HL-60/S4 treated with phorbol 12-myristate 13-acetate at 8.2 ng/mL for 4 days and 3 days (cell line): Measurements from ENCODE around the gene GMCL2.
"Not testable (repeated sequence)": the region's sequence is repeated elsewhere in the genome, so short reads cannot be mapped to it uniquely, and the experiment has no call there.

ENCODE experiments used
- in situ Hi-C: fragments of 300-500 bp; cut with MboI; formaldehyde crosslinking; loops from 2 replicates; pipeline ENCODE4 v1.15.0; 2022; ENCODE audit warnings: low sequenced_read_pairs

The GMCL2 gene, protein sequence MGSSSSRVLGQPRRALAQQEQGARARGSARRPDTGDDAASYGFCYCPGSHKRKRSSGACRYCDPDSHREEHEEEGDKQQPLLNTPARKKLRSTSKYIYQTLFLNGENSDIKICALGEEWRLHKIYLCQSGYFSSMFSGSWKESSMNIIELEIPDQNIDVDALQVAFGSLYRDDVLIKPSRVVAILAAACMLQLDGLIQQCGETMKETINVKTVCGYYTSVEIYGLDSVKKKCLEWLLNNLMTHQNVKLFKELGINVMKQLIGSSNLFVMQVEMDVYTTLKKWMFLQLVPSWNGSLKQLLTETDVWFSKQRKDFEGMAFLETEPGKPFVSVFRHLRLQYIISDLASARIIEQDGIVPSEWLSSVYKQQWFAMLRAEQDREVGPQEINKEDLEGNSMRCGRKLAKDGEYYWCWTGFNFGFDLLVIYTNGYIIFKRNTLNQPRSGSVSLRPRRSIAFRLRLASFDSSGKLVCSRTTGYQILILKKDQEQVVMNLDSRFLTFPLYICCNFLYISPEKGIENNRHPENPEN

DNA sequence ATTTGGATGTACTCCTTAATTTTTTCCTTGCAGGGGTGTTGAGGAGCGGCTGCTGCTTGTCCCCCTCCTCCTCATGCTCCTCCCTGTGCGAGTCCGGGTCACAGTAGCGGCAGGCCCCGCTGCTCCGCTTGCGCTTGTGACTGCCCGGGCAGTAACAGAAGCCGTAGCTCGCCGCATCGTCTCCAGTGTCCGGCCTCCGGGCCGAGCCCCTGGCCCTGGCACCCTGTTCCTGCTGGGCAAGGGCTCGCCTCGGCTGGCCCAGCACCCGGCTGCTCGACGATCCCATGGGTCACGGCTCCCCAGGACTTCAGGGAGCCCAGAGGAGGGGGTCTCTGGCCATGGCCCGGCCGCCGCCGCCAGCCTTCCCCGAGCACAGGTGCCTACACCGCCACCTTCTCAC lies at the start of gene GMCL2:
Gene GMCL2 (minus strand): TSS at position 358 of the 400 bp plus-strand sequence. CDS start 72 bp downstream, at position 286.
- in situ Hi-C loops = no loop called here

DNA sequence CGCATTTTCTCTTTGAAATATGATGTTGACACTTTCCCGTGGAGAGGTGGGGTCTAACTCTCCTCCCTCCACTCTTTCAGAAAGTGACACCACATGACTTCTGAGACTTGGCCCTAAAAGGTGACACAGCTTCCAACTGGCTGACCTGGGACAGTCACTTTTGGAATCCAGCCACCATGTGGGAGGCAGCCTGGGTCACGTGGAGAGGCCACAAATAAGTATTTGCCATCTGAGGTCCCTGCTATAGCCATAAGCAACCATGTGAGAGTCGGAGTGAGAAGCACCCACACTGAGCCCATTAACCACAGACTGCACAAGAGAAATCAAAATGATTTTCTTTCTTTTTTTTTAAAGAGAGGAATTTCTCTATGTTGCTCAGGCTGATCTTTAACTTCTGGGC lies 49.5 kb upstream of the GMCL2 start:
- in situ Hi-C loops = no loop called here

DNA sequence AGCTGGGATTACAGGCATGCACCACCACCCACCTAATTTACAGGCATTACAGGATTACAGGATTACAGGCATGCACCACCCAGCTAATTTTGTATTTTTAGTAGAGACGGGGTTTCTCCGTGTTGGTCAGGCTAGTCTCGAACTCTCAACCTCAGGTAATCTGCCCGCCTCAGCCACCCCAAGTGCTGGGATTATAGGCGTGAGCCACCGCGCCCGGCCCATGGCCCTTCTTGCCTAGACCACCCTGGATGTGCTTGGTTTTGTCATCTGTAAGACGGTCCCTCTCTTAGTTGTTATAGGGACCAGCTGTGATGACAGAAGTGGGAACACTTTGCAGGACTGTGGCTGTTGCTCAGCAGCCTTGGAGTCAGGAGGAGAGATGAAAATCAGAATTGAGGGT lies 49.0 kb upstream of the GMCL2 start:
- in situ Hi-C loops = no loop called here

DNA sequence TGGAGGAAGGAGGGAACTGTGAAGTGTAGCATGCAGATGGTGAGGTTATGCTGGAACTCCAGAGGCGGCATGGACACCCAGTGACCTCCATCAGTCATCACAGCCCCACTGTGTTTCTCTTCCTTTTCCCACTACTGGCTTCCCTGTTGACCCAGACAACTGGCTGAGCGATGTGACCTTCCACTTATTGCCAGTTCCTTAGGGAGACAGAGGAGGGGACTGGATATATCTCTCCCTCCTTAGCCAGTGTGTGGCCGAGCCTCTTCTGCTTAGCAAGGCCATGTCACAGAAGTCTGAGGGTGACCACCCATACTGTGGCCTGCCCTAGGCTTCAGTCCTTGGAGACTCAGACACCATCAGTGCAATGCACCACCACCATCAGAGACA lies 48.4 kb upstream of the GMCL2 start:
- in situ Hi-C loops = no loop called here

DNA sequence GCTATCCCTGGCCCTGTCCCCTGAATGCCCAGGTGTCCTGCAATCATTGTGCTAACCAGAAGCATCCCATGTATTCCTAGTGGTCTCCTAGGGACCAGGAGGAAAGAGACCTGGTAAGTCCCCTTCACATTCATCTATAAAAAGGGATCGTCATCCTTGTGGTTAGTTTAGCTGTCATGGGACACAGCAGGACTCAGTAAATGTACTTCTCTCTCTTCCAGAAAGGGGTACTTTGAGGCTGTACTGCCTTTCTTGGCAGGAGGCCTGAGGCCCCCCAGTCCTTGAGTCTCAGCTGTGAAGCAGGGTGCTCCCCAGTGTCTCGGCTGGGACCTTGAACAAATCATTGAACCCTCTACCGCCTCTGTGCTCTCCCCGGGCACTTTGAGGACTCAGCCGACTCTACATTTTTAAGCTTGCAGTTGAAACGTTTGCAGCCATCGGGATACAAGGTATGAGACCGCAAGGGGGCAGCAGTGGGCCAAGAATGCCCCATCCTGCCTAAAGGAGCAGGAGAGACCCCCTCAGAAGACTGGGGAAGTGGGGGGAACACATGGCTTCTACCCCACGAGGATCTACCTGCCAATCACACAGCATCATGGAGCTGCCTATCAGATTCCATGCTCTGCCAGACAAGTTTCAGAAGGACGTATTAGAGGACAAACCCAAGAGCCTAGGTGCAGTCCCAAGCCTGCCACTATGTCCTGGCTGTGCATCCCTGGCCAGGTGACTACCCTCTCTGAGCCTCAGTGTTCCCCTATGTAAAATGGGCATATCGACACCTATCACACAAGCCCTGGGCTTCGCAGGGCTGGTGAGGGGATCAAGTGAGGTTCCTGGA lies 47.8 kb upstream of the GMCL2 start:
- in situ Hi-C loops = no loop called here

DNA sequence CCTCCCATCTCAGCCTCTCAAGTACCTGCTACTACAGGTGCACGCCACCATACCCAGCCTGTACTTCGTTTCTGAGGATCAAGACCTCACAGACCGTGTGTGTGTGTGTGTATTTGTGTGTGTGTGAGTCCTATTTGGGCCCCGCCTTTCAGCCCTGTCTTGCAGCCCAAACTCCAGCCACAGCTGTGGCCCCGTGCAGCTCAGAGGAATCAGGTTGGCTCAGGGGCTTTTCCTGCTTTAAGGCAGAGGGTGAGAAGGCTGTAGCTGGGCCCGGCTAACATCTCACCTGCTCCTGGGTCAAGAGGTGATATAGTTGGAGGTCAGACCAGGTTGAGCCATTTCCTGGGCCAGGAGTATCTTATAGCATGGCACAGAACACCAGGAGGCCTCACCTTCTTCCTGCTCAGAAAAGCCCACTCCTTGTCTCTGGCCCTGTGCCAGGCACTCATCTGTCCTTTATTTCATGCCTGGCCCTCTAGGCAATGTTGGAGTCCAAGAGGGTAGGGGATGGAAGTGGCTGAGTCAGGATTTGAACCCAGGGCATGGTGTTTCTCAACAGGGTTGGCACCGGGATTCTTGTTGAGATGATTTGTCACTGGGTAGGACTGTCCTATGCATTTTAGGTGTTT lies 47.1 kb upstream of the GMCL2 start:
- in situ Hi-C loops = no loop called here

DNA sequence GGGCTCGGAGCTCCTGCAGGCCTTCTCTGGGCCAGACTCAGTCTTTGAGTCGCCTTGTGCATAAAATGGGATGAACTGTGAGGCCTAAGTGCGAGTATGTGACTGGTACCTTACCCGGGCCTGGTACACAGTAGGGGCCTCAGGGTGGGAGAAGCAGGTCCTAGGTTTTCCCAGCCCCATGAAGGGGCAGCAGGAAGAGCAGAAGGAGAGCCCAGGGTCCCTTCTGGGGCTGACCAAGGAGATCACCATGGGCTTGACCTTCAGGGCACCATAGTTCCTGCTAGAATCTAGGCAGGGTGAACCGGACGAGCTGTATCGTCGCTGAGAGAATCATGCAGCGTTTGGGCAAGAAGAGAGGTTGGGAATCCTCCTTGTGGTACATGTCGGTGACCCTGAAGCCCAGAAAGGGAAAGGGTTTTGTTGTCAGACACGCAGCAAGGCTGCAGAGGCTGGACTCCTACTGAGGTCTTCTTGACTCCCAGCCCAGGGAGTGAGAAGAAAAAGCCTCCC lies 45.8 kb upstream of the GMCL2 start:
- in situ Hi-C loops = no loop called here

DNA sequence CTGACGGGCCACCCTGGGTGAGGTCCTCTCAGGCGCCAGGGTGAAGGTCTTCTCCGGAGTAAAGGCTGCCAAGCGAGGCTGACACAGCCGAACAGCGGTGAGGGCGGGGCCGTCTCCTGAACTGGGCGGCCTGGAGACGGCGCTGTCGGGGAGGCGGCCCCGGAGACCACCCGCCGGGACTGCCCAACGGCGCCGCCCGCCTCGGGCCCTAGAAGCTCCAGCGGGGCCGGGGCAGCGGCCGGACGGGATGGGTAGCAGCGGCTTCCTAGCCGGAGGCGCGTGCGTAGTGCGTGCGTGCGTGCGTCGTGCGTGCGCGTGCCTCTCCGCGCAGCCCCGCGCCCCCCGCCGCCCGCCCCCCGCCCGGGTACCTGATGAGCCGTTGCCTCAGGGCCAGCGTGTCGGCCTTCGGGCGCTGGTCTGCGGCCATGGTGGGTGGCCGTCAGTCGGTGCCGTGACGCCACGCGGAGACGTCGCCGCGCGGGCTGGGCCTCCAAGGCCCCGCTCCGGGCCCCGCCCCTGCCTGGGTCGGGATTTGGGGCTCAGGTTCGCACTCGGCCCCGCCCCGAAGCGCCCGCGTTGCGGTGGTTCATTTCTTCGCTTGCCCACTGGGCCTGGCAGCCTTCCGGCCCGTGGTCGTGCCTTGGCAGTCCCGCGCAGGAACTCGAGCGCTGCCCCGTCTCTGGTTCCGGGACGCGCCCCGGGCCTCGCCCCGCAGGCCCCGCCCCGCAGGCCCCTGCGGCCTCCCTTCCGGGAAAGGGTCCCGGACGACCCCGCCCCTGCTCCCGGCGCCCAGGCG lies 45.2 kb upstream of the GMCL2 start, which contains the start of gene PHYKPL:
Gene PHYKPL (minus strand): TSS at position 679 of the 796 bp plus-strand sequence. CDS start 252 bp downstream, at position 427.
- in situ Hi-C loops = no loop called here

DNA sequence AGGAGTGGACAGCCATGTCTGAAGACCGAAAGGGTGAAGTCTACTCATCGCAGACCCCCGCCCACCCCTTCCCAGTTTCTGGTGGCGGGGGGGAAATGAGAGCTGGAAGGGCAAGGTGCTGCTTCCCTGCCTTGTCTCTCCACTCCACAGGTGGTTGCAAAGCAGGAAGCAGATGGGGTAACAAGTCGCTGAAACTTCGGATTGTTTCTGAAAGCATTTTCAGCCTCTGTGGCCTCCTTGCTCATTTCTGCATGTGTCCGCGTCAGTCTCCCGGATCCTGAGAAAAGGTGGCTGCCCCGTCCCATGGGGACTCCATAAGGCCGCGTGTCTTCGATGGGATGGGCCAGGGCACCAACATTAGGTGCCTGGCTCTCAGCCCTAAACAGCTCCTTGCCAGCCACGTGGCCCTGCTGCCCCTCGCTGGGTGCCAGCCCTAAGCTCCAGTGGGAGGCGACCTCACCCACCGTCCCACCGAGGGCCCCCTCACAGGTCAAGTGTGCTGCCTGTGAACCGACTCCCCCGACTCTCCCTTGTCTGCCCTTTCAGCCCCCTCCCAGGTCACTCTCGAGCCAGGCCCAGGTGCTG lies 44.5 kb upstream of the GMCL2 start:
- in situ Hi-C loops = no loop called here

DNA sequence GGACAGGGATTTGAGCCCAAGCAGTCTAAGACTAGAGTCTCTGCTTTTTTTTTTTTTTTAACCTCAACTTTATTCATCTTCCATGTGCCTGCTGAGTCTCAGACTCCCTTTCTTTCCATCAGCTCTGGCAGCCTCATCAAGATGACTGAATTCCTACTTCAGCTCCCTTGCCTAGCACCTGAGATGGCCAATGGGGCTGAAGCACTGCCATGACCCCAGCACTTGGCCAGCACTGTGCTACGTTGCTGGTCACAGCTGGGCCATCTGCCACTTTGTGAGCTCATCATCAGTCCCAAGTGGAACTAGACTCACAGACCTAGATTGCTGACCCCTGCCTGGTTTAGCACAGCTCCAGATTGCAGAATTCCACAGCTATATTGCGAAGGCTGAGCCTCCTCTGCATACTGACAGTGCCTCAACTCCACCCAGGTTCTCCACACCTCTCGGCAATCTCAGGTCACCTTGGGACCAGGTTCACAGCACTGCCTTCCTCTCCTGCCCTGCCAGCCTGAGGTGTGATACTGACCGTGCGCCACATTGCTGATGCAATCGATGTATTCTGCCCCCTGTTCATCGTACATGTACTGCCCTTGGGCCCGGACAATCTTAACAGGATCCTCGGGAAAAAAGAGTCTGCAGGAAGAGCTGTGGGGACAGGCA lies 43.8 kb upstream of the GMCL2 start:
- in situ Hi-C loops = no loop called here

DNA sequence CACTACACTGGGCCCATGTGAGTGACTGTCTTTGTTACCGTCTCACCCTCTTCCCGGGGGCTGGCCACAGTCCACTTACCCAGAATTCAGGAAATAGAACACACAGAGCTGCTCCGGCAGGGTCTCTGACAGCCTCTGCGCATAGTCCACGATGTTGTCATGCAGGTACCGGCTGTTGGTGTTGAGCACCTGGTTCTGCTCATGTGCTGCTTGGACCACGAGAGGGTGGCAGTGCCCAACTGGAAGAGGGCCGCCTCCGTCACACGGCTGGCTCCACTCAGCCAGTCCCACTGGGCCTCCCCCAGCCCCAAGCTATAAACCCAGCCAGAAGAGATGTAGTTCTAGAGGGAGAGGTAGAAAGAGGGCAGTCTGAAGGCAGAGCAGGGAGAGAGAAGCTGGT lies 42.7 kb upstream of the GMCL2 start:
- in situ Hi-C loops = no loop called here

DNA sequence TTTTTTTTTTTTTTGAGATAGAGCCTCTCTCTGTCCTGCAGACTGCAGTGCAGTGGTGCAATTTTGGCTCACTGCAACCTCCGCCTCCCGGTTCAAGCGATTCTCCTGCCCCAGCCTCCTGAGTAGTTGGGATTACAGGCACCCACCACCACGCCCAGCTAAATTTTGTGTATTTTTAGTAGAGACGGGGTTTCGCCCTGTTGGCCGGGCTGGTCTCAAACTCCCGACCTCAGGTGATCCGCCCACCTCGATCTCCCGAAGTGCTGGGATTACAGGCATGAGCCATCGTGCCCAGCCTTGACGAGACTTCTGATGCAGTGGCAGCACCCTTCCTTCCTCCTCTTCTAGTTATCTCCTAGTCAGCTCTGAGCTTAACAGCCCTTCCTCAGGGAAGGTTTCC lies 41.9 kb upstream of the GMCL2 start:
- in situ Hi-C loops = not testable (repeated sequence)

DNA sequence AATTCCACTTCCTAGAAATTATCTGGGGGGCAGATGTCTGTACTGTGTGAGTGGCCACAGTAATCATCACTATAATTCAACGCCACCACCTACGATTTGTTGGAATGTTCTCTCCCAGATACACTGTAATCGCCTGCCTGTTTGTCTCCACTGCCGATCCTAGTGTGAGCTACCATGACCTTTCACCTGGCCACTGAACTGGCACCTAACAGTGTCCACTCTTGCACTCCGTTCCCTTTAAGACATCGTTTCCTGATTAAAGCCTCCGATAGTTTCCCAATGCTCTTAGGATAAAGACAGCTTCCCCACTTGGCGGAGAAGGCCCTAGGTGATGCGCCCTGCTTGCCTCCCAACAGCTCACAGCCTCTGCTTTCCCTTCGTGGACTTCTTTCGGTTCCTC lies 41.4 kb upstream of the GMCL2 start:
- in situ Hi-C loops = no loop called here

DNA sequence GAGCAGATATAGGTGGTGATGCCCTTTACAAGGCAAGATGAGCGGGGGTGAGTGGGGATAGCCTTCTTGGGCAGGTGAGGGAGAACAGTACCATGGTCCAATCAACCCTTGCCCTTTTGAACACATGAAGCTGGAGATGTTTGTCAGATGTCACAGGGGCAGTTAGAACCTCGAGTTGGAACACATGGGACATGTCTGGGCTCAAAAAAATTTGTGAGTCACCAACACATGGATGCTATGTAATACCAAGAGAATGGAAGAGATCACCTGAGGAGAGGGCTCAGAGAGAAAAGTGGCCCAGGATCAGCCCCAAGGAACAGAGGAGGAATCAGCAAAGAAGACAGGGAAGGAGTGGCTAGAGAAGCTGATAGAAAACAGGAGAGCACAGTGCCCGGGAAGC lies 40.8 kb upstream of the GMCL2 start:
- in situ Hi-C loops = no loop called here

DNA sequence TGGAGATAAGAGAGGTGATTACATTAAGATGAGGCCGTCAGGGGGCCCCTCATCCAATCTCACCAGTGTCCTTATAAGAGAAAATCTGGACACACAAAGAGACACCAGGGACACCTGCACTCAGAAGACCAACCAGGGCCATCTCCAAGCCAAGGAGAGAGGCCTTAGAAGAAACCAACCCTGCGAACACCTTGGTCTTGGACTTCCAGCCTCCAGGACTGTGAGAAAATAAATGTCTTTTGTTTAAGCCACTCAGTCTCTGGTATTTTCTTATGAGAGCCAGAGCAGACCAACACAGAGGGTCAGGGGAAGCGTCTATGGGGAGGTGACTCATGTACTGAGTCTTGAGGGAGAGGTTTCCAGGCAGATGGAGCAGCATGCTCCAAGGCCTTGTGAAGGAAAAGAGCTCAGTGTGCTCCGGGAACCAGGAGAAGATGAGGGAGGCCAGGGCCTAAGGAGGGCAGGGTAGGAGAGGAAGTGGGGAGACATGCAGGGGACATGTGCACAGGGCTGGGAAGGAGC lies 40.0 kb upstream of the GMCL2 start:
- in situ Hi-C loops = no loop called here

DNA sequence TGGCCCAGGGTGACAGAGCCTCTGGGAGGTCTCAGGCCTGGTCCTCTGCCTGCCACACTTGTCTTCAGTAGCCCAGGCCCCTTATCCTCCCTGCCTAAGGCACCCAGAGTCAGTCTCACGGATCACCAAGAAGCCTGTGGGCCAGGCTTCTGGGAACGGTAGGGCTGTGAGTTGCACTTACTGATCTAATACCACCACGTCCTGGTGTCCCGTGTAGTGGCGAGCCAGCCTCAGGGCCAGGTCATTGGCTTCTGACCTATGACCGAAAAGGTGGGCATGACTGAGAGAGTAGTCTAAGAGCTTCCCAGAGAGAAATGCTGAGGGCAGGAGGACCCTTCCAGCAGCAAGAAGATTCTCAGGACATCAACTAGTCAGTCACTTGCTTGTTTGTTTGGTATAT lies 38.0 kb upstream of the GMCL2 start:
- in situ Hi-C loops = no loop called here

DNA sequence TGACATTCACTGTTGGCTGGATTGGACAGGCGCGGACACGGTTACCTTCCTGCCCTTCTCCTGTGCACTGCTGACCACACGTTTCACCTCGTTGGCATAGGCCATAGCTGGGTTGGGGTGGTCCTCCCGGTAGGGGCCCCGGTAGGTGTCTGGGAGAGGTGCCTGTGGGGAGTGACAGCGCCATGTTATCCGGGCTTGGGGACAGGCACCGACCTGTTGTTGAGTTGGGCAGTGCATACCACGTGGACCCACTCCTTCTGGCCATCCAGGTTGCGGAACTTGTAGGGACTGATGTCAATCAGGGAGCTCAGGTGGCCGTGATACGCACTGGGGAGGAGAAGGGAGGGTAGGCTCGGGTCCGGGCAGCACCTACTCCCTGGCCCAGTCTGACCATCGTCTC lies 37.2 kb upstream of the GMCL2 start:
- in situ Hi-C loops = no loop called here

DNA sequence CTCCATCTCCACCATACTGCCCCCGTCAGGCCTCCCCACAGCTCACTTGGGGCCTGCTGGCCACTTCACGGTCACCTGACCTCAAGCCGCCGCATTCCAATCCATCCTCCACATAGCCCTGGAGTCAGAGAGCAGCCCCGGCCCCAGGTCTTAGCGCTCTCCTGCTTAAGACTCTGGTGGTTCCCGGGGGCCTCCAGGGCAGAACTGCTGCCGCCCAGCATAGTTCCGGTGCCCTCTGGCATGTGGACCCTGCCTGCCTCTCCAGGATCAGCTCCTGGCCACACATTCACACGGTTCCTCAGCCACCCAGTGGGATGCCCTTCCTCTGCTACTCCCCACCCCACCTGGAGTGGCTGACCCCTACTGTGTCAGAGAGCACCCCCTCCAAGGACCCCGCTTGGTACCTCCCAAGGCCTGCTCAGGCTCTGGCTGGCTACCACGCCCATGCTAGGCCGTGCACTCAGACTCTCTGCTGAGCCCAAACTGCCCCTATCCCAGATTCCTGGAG lies 36.7 kb upstream of the GMCL2 start:
- in situ Hi-C loops = no loop called here

DNA sequence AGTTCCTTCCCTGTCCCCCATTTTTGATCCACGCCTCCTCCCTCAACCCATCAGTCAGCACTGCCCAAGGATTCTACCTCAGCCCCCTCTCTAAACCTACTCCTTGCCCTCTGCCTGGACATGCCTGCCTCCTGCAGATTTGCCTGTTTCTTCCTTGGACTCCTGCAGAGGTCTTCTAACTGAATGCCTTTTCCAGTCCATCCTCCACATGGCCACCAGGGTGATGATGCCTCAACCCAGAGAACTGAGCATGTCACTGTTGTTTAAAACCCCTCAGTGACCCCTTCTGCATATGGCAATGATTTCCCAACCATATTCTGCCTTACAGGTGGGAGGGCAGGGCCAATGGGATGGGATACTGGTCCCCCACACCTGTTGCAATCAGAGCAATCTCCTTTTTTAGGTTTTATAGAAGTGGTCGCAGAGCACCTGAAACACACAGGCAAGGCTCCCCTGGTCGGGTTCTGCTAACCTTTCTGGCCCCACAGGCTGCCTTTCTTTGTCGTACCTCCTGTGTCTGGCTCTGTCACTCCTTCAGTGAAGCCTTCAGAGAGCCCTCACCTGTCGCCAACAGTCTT lies 36.1 kb upstream of the GMCL2 start:
- in situ Hi-C loops = no loop called here
